ENCODE results near the gene SH3GL1. TPM values are rescaled to one million over a fixed set of nuclear protein-coding genes. Genes with fewer than 3 reads are reported as not detected.

SH3GL1 gene
- total RNA-seq, 3 donors from 2014 or later = 31.7 to 54.9 (median 47.5) TPM

GRCh38 chr19:4360081-4360569 is 40.2 kb downstream of the SH3GL1 start:
- Histone ChIP-seq H3K9me3 (no peaks in the 10 kb centered on the region), H3K36me3 (ENCODE audit: low read depth) (no peaks in the 10 kb centered on the region), H3K4me1 (ENCODE audit: low read depth) (peaks cover 1% of the 10 kb centered on the region), H3K4me3 (no peak overlapping the region)
- no peak for DNase-seq
- intact Hi-C loops (cut with DNase I, micrococcal nuclease) = no loop called here
- ATAC-seq = no peak
- TF ChIP-seq, protein P1, sequence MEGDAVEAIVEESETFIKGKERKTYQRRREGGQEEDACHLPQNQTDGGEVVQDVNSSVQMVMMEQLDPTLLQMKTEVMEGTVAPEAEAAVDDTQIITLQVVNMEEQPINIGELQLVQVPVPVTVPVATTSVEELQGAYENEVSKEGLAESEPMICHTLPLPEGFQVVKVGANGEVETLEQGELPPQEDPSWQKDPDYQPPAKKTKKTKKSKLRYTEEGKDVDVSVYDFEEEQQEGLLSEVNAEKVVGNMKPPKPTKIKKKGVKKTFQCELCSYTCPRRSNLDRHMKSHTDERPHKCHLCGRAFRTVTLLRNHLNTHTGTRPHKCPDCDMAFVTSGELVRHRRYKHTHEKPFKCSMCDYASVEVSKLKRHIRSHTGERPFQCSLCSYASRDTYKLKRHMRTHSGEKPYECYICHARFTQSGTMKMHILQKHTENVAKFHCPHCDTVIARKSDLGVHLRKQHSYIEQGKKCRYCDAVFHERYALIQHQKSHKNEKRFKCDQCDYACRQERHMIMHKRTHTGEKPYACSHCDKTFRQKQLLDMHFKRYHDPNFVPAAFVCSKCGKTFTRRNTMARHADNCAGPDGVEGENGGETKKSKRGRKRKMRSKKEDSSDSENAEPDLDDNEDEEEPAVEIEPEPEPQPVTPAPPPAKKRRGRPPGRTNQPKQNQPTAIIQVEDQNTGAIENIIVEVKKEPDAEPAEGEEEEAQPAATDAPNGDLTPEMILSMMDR (IDR thresholded peaks at IDR 0.05) = no peak

- H3K4me1 ChIP-seq (ENCODE audit: low read depth) = no peaks in the 10 kb centered on the region
- TF ChIP-seq, protein P1 (IDR thresholded peaks at IDR 0.05) = no peak
- ATAC-seq = no peak
- no peaks in the 10 kb centered on the region for H3K36me3 ChIP-seq (ENCODE audit: low read depth)
- DNase-seq = no peak
- no peaks in the 10 kb centered on the region for H3K9me3 ChIP-seq
- no peak overlapping the region for H3K4me3 ChIP-seq
- intact Hi-C loops (cut with DNase I, micrococcal nuclease) = loop anchor here in 1 of 2 donors (10.0 kb wide), 1 partner anchor 95 kb away; no protein-coding TSS in a partner anchor
Observed at GRCh38 chr19:4359627-4360000, 40.7 kb downstream of the SH3GL1 start.

- TF ChIP-seq, protein P1 (IDR thresholded peaks at IDR 0.05) = no peak
- intact Hi-C loops (cut with DNase I, micrococcal nuclease) = loop anchor here in 1 of 2 donors (10.0 kb wide), 1 partner anchor 94 kb away; no protein-coding TSS in a partner anchor
- Histone ChIP-seq H3K4me1 (ENCODE audit: low read depth) (no peaks in the 10 kb centered on the region), H3K4me3 (no peak overlapping the region), H3K36me3 (ENCODE audit: low read depth) (no peaks in the 10 kb centered on the region), H3K9me3 (no peaks in the 10 kb centered on the region)
- no peak for DNase-seq
- ATAC-seq = no peak
Observed at GRCh38 chr19:4358709-4359626, 41.4 kb downstream of the SH3GL1 start.

- DNase-seq (no peak), ATAC-seq (no peak)
- no peaks in the 10 kb centered on the region for H3K36me3 ChIP-seq (ENCODE audit: low read depth)
- H3K4me3 ChIP-seq = no peak overlapping the region
- TF ChIP-seq, protein P1 (IDR thresholded peaks at IDR 0.05) = no peak
- intact Hi-C loops (cut with DNase I, micrococcal nuclease) = loop anchor here in 1 of 2 donors (10.0 kb wide), 1 partner anchor 93 kb away; no protein-coding TSS in a partner anchor
- no peaks in the 10 kb centered on the region for H3K4me1 ChIP-seq (ENCODE audit: low read depth)
- no peaks in the 10 kb centered on the region for H3K9me3 ChIP-seq
Observed at GRCh38 chr19:4357921-4358326, 42.4 kb downstream of the SH3GL1 start.

DNA sequence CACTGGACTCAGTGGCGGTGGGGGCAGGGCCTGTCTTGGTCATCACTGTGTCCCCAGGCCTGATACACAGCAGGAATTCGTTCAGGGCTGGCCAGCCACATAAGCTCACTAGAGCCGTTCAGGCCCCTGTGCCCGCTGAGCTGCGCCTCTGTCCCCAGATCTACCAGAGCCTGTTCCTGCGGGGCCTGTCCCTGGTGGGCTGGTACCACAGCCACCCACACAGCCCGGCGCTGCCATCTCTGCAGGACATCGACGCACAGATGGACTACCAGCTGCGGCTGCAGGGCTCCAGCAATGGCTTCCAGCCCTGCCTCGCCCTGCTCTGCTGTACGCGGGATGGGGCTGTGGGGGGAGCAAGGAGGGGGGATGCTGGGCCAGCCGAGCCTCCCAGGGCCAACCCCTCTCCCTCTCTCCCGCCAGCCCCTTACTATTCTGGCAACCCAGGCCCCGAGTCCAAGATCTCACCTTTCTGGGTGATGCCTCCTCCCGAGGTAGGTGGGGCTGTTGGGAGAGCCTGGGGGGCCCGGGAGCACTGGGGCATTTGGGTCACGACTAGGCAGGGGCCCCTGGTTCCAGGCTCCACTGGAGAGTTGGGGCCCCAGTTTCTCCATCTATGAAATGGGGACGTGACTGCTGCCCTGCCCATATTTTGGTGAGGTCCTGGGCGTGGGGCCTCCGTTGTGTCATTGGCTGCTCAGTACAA is 43.1 kb downstream of the SH3GL1 start:
- TF ChIP-seq, protein P1 (IDR thresholded peaks at IDR 0.05) = no peak
- Histone ChIP-seq H3K9me3 (no peaks in the 10 kb centered on the region), H3K4me3 (no peak overlapping the region), H3K36me3 (ENCODE audit: low read depth) (no peaks in the 10 kb centered on the region), H3K4me1 (ENCODE audit: low read depth) (no peaks in the 10 kb centered on the region)
- intact Hi-C loops (cut with DNase I, micrococcal nuclease) = loop anchor here in 1 of 2 donors (10.0 kb wide), 1 partner anchor 92 kb away; no protein-coding TSS in a partner anchor
- no peak for ATAC-seq
- DNase-seq = no peak

All from mucosa of descending colon (tissue), 3 donors.